Measurements from ENCODE around the gene IGFBP2.

IGFBP2 gene

GRCh38 chr2:216677439-216678097 is 44.3 kb downstream of the IGFBP2 start:
- H3K27me3 ChIP-seq, result peaks cover 7% of the 10 kb centered on the region
- H3K36me3 ChIP-seq, result no peaks in the 10 kb centered on the region
- H3K9me3 ChIP-seq, result no peaks in the 10 kb centered on the region
- H3K4me3 ChIP-seq (ENCODE audit: low read depth in 1 of 2, low read length in 1 of 2), result no peak overlapping the region
- H3K4me1 ChIP-seq (ENCODE audit: control insufficient read depth in 1 of 2, insufficient read depth in 1 of 2, low read depth in 1 of 2, low read length in 1 of 2), result peaks cover 10 to 14% of the 10 kb centered on the region in 2 experiments
- no peak overlapping the region for H3K27ac ChIP-seq
- TF ChIP-seq CTCF (IDR thresholded peaks at IDR 0.05), result no peak

- peaks cover 7% of the 10 kb centered on the region for H3K27me3 ChIP-seq
- H3K36me3 ChIP-seq, result no peaks in the 10 kb centered on the region
- no peak for TF ChIP-seq CTCF (IDR thresholded peaks at IDR 0.05)
- H3K4me3 ChIP-seq (ENCODE audit: low read depth in 1 of 2, low read length in 1 of 2), result no peak overlapping the region
- H3K27ac ChIP-seq, result no peak overlapping the region
- peaks cover 10 to 14% of the 10 kb centered on the region in 2 experiments for H3K4me1 ChIP-seq (ENCODE audit: control insufficient read depth in 1 of 2, insufficient read depth in 1 of 2, low read depth in 1 of 2, low read length in 1 of 2)
- no peaks in the 10 kb centered on the region for H3K9me3 ChIP-seq
Measured at GRCh38 chr2:216678098-216678465, 44.9 kb downstream of the IGFBP2 start.

GRCh38 chr2:216678813-216679657 is 45.8 kb downstream of the IGFBP2 start:
- peaks cover 13 to 17% of the 10 kb centered on the region in 2 experiments for H3K4me1 ChIP-seq (ENCODE audit: control insufficient read depth in 1 of 2, insufficient read depth in 1 of 2, low read depth in 1 of 2, low read length in 1 of 2)
- peaks cover 7% of the 10 kb centered on the region for H3K27me3 ChIP-seq
- no peak overlapping the region for H3K27ac ChIP-seq
- H3K36me3 ChIP-seq, result no peaks in the 10 kb centered on the region
- no peak for TF ChIP-seq CTCF (IDR thresholded peaks at IDR 0.05)
- H3K9me3 ChIP-seq, result no peaks in the 10 kb centered on the region
- no peak overlapping the region for H3K4me3 ChIP-seq (ENCODE audit: low read depth in 1 of 2, low read length in 1 of 2)

- H3K4me1 ChIP-seq (ENCODE audit: control insufficient read depth in 1 of 2, insufficient read depth in 1 of 2, low read depth in 1 of 2, low read length in 1 of 2), result peaks cover 13 to 20% of the 10 kb centered on the region in 2 experiments
- H3K27ac ChIP-seq, result no peak overlapping the region
- TF ChIP-seq CTCF (IDR thresholded peaks at IDR 0.05), result no peak
Measured at GRCh38 chr2:216679658-216680024, 46.4 kb downstream of the IGFBP2 start.

GRCh38 chr2:216680951-216681629 is 47.9 kb downstream of the IGFBP2 start:
- Histone ChIP-seq H3K4me3 (ENCODE audit: low read depth in 1 of 2, low read length in 1 of 2) (no peak overlapping the region), H3K36me3 (no peaks in the 10 kb centered on the region), H3K27me3 (peaks cover 2% of the 10 kb centered on the region), H3K9me3 (no peaks in the 10 kb centered on the region), H3K27ac (no peak overlapping the region), H3K4me1 (ENCODE audit: control insufficient read depth in 1 of 2, insufficient read depth in 1 of 2, low read depth in 1 of 2, low read length in 1 of 2) (peaks cover 13 to 20% of the 10 kb centered on the region in 2 experiments)
- TF ChIP-seq CTCF (IDR thresholded peaks at IDR 0.05), result no peak

More at GRCh38 chr2:216679658-216680024, 46.4 kb downstream of the IGFBP2 start:
- no peak overlapping the region for H3K4me3 ChIP-seq (ENCODE audit: low read depth in 1 of 2, low read length in 1 of 2)
- no peaks in the 10 kb centered on the region for H3K9me3 ChIP-seq
- no peaks in the 10 kb centered on the region for H3K36me3 ChIP-seq
- H3K27me3 ChIP-seq, result peaks cover 7% of the 10 kb centered on the region

All from neutrophil (primary cell).